Measurements from ENCODE around the gene LMAN1.

- TF ChIP-seq, protein P1, sequence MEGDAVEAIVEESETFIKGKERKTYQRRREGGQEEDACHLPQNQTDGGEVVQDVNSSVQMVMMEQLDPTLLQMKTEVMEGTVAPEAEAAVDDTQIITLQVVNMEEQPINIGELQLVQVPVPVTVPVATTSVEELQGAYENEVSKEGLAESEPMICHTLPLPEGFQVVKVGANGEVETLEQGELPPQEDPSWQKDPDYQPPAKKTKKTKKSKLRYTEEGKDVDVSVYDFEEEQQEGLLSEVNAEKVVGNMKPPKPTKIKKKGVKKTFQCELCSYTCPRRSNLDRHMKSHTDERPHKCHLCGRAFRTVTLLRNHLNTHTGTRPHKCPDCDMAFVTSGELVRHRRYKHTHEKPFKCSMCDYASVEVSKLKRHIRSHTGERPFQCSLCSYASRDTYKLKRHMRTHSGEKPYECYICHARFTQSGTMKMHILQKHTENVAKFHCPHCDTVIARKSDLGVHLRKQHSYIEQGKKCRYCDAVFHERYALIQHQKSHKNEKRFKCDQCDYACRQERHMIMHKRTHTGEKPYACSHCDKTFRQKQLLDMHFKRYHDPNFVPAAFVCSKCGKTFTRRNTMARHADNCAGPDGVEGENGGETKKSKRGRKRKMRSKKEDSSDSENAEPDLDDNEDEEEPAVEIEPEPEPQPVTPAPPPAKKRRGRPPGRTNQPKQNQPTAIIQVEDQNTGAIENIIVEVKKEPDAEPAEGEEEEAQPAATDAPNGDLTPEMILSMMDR (IDR thresholded peaks at IDR 0.05 in 2 of 3, conservative IDR thresholded peaks at IDR 0.05 in 1 of 3; ENCODE audit: borderline replicate concordance in 1 of 3, insufficient read depth in 1 of 3, low read depth in 2 of 3, low read length in 2 of 3), result no peak
- TF ChIP-seq RAD21 (IDR thresholded peaks at IDR 0.05; ENCODE audit: low read depth) (no peak), ZBTB33 (IDR thresholded peaks at IDR 0.05; ENCODE audit: extremely low read depth, insufficient replicate concordance, low read length) (no peak), POLR2AphosphoS5 (IDR thresholded peaks at IDR 0.05; ENCODE audit: low read depth, low read length) (no peak), CBX3 (IDR thresholded peaks at IDR 0.05; ENCODE audit: low read depth) (no peak), TCF7L2 (IDR thresholded peaks at IDR 0.05; ENCODE audit: borderline replicate concordance, extremely low read depth, insufficient read depth, insufficient read length) (no peak), POLR2A (IDR thresholded peaks at IDR 0.05; ENCODE audit: borderline replicate concordance, extremely low read depth, insufficient read depth, insufficient read length) (no peak), YY1 (IDR thresholded peaks at IDR 0.05; ENCODE audit: extremely low read depth, insufficient replicate concordance, low read depth, low read length) (no peak), JUND (IDR thresholded peaks at IDR 0.05) (no peak)
- TF ChIP-seq, protein P2, sequence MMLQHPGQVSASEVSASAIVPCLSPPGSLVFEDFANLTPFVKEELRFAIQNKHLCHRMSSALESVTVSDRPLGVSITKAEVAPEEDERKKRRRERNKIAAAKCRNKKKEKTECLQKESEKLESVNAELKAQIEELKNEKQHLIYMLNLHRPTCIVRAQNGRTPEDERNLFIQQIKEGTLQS (IDR thresholded peaks at IDR 0.05), result no peak
- TF ChIP-seq, protein P3, sequence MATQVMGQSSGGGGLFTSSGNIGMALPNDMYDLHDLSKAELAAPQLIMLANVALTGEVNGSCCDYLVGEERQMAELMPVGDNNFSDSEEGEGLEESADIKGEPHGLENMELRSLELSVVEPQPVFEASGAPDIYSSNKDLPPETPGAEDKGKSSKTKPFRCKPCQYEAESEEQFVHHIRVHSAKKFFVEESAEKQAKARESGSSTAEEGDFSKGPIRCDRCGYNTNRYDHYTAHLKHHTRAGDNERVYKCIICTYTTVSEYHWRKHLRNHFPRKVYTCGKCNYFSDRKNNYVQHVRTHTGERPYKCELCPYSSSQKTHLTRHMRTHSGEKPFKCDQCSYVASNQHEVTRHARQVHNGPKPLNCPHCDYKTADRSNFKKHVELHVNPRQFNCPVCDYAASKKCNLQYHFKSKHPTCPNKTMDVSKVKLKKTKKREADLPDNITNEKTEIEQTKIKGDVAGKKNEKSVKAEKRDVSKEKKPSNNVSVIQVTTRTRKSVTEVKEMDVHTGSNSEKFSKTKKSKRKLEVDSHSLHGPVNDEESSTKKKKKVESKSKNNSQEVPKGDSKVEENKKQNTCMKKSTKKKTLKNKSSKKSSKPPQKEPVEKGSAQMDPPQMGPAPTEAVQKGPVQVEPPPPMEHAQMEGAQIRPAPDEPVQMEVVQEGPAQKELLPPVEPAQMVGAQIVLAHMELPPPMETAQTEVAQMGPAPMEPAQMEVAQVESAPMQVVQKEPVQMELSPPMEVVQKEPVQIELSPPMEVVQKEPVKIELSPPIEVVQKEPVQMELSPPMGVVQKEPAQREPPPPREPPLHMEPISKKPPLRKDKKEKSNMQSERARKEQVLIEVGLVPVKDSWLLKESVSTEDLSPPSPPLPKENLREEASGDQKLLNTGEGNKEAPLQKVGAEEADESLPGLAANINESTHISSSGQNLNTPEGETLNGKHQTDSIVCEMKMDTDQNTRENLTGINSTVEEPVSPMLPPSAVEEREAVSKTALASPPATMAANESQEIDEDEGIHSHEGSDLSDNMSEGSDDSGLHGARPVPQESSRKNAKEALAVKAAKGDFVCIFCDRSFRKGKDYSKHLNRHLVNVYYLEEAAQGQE (IDR thresholded peaks at IDR 0.05; ENCODE audit: low read depth), result no peak
- TF ChIP-seq, protein P4, sequence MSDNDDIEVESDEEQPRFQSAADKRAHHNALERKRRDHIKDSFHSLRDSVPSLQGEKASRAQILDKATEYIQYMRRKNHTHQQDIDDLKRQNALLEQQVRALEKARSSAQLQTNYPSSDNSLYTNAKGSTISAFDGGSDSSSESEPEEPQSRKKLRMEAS (IDR thresholded peaks at IDR 0.05), result no peak
These were observed 72.7 kb downstream of the LMAN1 start for GRCh38 chr18:59286341-59286740.

Data from HCT116 (cell line).